ENCODE results near the gene CCDC78.

The CCDC78 gene

GRCh38 chr16:677316-678190 is 48.7 kb downstream of the CCDC78 start:
- DNase-seq (ENCODE audit: low read depth), result no peak

- no peak for DNase-seq (ENCODE audit: low read depth)
Observed at GRCh38 chr16:676913-677312, 49.3 kb downstream of the CCDC78 start.

- no peak for DNase-seq (ENCODE audit: low read depth)
Observed at GRCh38 chr16:676565-676902, 49.7 kb downstream of the CCDC78 start.

DNA sequence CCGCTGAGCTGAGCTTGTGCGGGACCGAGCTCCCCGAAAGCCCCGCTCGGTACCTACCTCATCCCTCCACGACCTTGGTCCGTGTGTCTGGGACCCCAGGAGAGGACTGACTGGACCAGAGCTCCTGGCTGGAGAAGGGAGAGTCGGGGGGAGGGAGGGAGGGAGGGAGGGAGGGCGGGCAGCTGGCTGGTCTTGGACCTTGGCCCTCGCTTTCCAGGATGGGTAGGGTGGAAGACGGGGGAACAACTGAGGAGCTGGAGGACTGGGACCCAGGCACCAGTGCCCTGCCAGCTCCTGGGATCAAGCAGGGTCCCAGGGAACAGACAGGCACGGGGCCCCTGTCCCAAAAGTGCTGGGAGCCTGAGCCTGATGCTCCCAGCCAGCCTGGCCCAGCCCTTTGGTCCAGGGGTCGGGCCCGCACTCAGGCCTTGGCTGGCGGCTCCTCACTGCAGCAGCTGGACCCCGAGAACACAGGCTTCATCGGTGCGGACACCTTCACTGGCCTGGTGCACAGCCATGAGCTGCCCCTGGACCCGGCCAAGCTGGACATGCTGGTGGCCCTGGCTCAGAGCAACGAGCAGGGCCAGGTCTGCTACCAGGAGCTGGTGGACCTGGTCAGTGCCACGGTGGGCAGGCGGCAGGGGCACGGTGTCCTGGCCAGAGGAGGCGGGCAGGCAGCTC is 50.2 kb downstream of the CCDC78 start:
- no peak for DNase-seq (ENCODE audit: low read depth)

- peak; percentile 55 for DNase-seq (ENCODE audit: low read depth)
Observed at GRCh38 chr16:674968-675883, 51.0 kb downstream of the CCDC78 start, which contains the start of gene RHBDL1. Gene RHBDL1, plus strand, starts transcription at chr16:675671. Its CDS starts 120 bp downstream, at chr16:675791.

GRCh38 chr16:674214-674881 is 51.9 kb downstream of the CCDC78 start:
- no peak for DNase-seq (ENCODE audit: low read depth)

- DNase-seq (ENCODE audit: low read depth), result no peak
Observed at GRCh38 chr16:673399-673991, 52.7 kb downstream of the CCDC78 start.

DNA sequence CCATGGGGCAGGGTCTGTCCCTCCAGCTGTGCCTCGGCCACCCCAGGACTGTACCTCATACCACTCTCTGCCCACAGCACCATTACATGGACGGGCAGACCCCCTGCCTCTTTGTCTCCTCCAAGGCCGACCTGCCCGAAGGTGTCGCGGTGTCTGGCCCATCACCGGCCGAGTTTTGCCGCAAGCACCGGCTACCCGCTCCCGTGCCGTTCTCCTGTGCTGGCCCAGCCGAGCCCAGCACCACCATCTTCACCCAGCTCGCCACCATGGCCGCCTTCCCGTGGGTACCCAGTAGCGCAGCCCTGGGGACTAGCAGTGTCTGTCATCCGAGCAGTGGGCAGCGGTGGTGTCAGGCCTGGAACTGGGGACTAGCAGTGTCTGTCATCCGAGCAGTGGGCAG is 53.4 kb downstream of the CCDC78 start:
- no peak for DNase-seq (ENCODE audit: low read depth)
